HFF-Myc (cell line): ENCODE data around the gene CARMIL1.

Experiments used
- DNase-seq: peaks from one replicate; pipeline ENCODE4 v3.0.0-alpha.2; 2011; ENCODE audit warnings: low read depth; ENCODE audit errors: extremely low read depth
- H3K4me3 ChIP-seq: replicated peaks from 2 replicates; pipeline ENCODE4 v1.5.1; 2011; ENCODE audit warnings: low read depth, mild to moderate bottlenecking, control low read depth, low read length
- CTCF ChIP-seq: IDR thresholded peaks from 2 replicates; pipeline ENCODE4 v1.5.1; 2012; ENCODE audit warnings: mild to moderate bottlenecking, low read depth, low read length, control low read depth; ENCODE audit errors: missing control alignments

The CARMIL1 gene

DNA sequence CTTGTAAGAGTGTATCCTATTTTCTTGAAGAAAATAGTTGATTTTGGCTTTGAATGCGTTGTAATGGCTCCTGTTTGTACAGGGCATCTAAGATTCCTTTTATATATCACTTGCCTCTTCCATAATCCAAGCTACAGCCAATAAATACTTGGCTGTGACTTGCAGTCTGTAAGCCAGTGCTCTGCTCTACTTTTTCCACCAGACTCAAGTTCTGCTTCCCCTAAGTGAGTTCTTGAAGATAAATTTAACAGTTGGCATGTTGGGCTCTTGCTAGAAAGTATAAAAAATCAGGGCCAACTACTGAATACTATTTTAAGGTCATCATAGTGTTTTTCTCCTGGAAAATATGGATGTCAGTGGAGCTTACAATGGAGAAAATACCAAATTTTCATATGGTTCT lies 336.3 kb downstream of the CARMIL1 start:
- no peak overlapping the region for H3K4me3 ChIP-seq
- no peak for DNase-seq

DNA sequence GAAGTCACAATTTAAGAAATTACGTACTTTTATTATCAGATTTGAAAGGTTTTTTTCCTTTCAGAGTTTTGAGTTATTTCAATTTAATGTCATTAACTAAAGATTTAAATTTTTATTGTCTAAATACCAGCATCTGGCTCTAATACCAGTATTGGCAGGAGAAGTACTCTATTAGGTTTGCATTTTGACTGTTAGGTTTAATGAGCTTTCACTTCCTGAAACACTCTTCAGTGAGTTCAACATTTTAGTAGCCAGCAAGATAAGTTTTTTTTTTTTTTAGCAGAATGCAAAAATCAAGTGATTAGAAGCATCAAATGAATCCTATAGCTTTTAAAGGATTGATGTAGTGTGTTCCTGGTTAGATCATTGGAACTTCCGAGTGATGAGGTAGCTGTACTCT lies 338.8 kb downstream of the CARMIL1 start:
- TF ChIP-seq CTCF, result no peak
- no peak overlapping the region for H3K4me3 ChIP-seq
- DNase-seq, result no peak

More for the DNA sequence above, 336.3 kb downstream of the CARMIL1 start:
- no peak for TF ChIP-seq CTCF

DNA sequence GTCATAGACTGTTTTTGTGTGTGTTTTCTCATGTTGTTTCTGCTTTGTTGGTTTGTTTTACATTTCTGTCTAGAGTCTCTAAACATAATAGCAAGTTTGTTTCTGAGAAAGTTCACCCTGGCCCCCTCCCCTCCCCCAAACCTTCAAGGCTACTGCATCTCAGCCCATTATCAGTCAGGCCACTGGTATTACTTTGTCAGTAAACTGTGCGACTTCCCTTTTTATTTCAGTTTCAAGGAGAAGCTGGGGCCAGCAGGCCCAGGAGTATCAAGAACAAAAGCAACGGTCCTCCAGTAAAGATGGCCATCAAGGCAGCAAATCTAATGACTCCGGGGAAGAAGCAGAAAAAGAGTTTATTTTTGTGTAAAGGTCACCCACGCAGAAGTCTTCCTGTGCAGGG lies 340.0 kb downstream of the CARMIL1 start:
- DNase-seq, result no peak
- no peak overlapping the region for H3K4me3 ChIP-seq
- TF ChIP-seq CTCF, result no peak

GRCh38 chr6:25620391-25620790 lies 341.2 kb downstream of the CARMIL1 start:
- no peak for DNase-seq
- no peak for TF ChIP-seq CTCF
- no peak overlapping the region for H3K4me3 ChIP-seq

DNA sequence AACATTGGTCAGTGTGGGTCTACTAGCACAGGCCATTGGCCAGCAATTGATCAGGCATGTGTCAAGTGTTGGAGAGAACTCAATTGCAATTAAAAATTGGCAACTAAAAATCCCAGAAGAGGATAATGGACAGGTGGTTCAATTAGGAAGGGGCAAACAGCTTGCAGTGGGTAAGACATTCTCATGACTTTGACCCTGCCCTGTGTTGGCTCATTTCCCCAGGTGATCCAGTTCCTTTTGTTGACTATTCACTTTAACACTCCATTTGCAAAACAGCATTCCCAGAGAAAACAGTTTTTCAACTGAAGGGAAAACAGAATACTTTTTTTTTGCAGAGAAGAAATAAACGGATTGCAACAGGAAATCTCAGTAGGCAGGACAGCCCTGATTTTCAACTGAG lies 343.9 kb downstream of the CARMIL1 start:
- no peak overlapping the region for H3K4me3 ChIP-seq
- no peak for TF ChIP-seq CTCF
- no peak for DNase-seq

DNA sequence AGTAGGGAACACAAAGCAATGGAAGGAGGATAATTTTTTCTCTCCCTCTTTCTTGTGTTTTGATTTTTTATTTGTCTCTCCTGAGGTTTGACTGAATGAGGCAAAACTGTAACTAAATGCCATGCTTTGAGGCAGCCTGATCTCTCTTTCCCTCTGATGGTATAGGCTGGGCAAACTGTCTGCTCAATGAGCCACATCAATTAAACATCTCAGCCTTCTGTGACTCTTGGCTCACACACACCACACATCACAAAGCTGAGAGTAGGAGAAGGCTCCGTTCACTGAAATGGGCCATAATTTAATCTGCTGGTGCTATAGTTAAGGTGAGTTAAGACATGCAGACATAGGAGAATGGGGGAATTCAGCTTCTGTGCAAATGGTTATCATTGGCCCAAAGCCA lies 344.7 kb downstream of the CARMIL1 start:
- no peak for DNase-seq
- no peak overlapping the region for H3K4me3 ChIP-seq
- no peak for TF ChIP-seq CTCF

GRCh38 chr6:25627001-25627400 lies 347.8 kb downstream of the CARMIL1 start:
- TF ChIP-seq CTCF, result no peak
- H3K4me3 ChIP-seq, result no peak overlapping the region
- no peak for DNase-seq
